K562 (cell line): Measurements from ENCODE around the gene CLASP1. TPM values are rescaled to one million over a fixed set of nuclear protein-coding genes. Genes with fewer than 3 reads are reported as not detected.
A peak's percentile ranks its signal among the peaks of the same experiment; 100 is the strongest.

ENCODE experiments used
- BRCA1 ChIP-seq, 2 experiments: fragments of 450-650 bp in 1 of 2; sonication (generic) in 1 of 2; formaldehyde crosslinking in 1 of 2; IDR thresholded peaks; 2 replicates each; pipeline versions ENCODE4 v1.5.0 to v1.6.1; 2017 to 2020; ENCODE audit warnings: mild to moderate bottlenecking in 1 of 2, missing genetic modification reagents in 1 of 2
- EP300 ChIP-seq: IDR thresholded peaks from 2 replicates; pipeline ENCODE4 v1.6.1; 2012; ENCODE audit warnings: low read length, improper control_type of control experiment
- ERF ChIP-seq: fragments of 450-650 bp; formaldehyde crosslinking; IDR thresholded peaks from 2 replicates; pipeline ENCODE4 v1.4.0; 2020; ENCODE audit warnings: mild to moderate bottlenecking, mixed read lengths
- IRF1 ChIP-seq: sonication (generic); formaldehyde crosslinking; IDR thresholded peaks from 2 replicates; pipeline ENCODE4 v1.8.0; 2022; ENCODE audit warnings: missing genetic modification reagents, mild to moderate bottlenecking, borderline replicate concordance
- JUN ChIP-seq, 2 experiments: sonication (generic) in 1 of 2; formaldehyde crosslinking in 1 of 2; IDR thresholded peaks; 2 replicates each; pipeline versions ENCODE4 v1.6.1 to v1.8.0; 2012 to 2022; ENCODE audit warnings: borderline replicate concordance in 2 of 2, mild to moderate bottlenecking in 2 of 2, improper control_type of control experiment in 1 of 2, low read depth in 1 of 2, low read length in 1 of 2, missing genetic modification reagents in 1 of 2
- MCM7 ChIP-seq, 2 experiments: fragments of 450-650 bp; IDR thresholded peaks; 2 replicates each; pipeline ENCODE4 v1.6.1; 2016 to 2018
- PRMT5 ChIP-seq: sonication (generic); formaldehyde crosslinking; IDR thresholded peaks from 2 replicates; pipeline ENCODE4 v1.5.0; 2020; ENCODE audit warnings: missing genetic modification reagents
- RFX7 ChIP-seq: fragments of 250-450 bp; sonication (Bioruptor Pico); IDR thresholded peaks from 2 replicates; pipeline ENCODE4 v1.5.1; 2021; ENCODE audit warnings: mild to moderate bottlenecking
- RREB1 ChIP-seq: fragments of 250-450 bp; sonication (Bioruptor Pico); IDR thresholded peaks from 2 replicates; pipeline ENCODE4 v1.4.0; 2020
- SMAD4 ChIP-seq: fragments of 250-450 bp; sonication (Bioruptor Pico); conservative IDR thresholded peaks from 2 replicates; pipeline ENCODE4 v1.8.0; 2021; ENCODE audit warnings: inconsistent platforms, mild to moderate bottlenecking, moderate library complexity
- SPI1 ChIP-seq: IDR thresholded peaks from 2 replicates; pipeline ENCODE4 v1.6.1; 2011; ENCODE audit warnings: low read depth, low read length, control low read depth, borderline replicate concordance
- USF1 ChIP-seq: sonication (generic); formaldehyde crosslinking; IDR thresholded peaks from 2 replicates; pipeline ENCODE4 v1.9.0; 2022; ENCODE audit warnings: mild to moderate bottlenecking, missing genetic modification reagents
- ZNF583 ChIP-seq: fragments of 250-450 bp; sonication (Bioruptor Pico); IDR thresholded peaks from 2 replicates; pipeline ENCODE4 v1.4.0; 2020
- ZZZ3 ChIP-seq: fragments of 450-650 bp; IDR thresholded peaks from 2 replicates; pipeline ENCODE4 v1.6.1; 2016; ENCODE audit warnings: antibody characterized with exemption, mild to moderate bottlenecking, moderate library complexity
- polyA plus RNA-seq, 8 experiments: library from polyadenylated mRNA; depleted of rRNA in 4 of 8; stranded (reverse) in 5 of 8; unstranded in 3 of 8; fragments of >200 nt; fragmentation: Nextera tagmentation in 2 of 8; fragmentation: Illumina TruSeq in 1 of 8; extraction: Ambion mirVana in 2 of 8; extraction: Trizol in 1 of 8; gene quantifications; 2 replicates each; pipeline versions ENCODE4 v1.2.1 to v1.2.3, GENCODE V29; 2011 to 2014; ENCODE audit warnings: inconsistent platforms in 1 of 8, missing spikeins in 1 of 8
- total RNA-seq, 7 experiments: library from RNA; depleted of rRNA in 6 of 7; stranded (reverse); fragments of >200 nt in 6 of 7; fragmentation: Illumina TruSeq in 2 of 7; extraction: Trizol in 2 of 7; gene quantifications; 2 replicates each; pipeline versions ENCODE4 v1.2.1 to v1.2.3, GENCODE V29; 2011 to 2021; ENCODE audit warnings: low replicate concordance in 1 of 7
- TF ChIP-seq, protein P1 (sequence below): IDR thresholded peaks from 2 replicates; pipeline ENCODE4 v1.6.1; 2012; ENCODE audit warnings: low read depth, low read length, improper control_type of control experiment, borderline replicate concordance
- TF ChIP-seq, protein P2 (sequence below), 2 experiments: fragments of 450-650 bp; IDR thresholded peaks; 2 replicates each; pipeline ENCODE4 v1.6.1; 2016

Gene CLASP1
- total and polyA plus RNA-seq, 9 of the 15 experiments (the other 6 are each of a cell fraction or from before 2014, with no cell fraction given) = 1.7 to 40.3 (median 20.7) TPM

GRCh38 chr2:121596221-121597080 is 52.8 kb downstream of the CLASP1 start (continued):
- TF ChIP-seq BRCA1 (IDR thresholded peaks at IDR 0.05) (no peak), BRCA1 (CRISPR knock-in tag; IDR thresholded peaks at IDR 0.05) (no peak), EP300 (peak; percentile 96), ZZZ3 (no peak), IRF1 (peak; percentile 39; the same call in 1 of the 2 replicates), JUN (IDR thresholded peaks at IDR 0.05; ENCODE audit: borderline replicate concordance, low read depth, low read length) (peak; percentile 40; the same call in 1 of the 2 replicates), JUN (CRISPR knock-in tag; IDR thresholded peaks at IDR 0.05; ENCODE audit: borderline replicate concordance) (no peak), PRMT5 (CRISPR knock-in tag) (no peak), RFX7 (CRISPR knock-in tag) (no peak), SPI1 (peak; percentile 55), ZNF583 (CRISPR knock-in tag) (no peak), USF1 (CRISPR knock-in tag) (peak; percentile 42; the same call in 1 of the 2 replicates), SMAD4 (CRISPR knock-in tag) (peak; percentile 92), ERF (CRISPR knock-in tag) (no peak), MCM7 (IDR thresholded peaks at IDR 0.05) (no peak), RREB1 (no peak)
- TF ChIP-seq, protein P1, sequence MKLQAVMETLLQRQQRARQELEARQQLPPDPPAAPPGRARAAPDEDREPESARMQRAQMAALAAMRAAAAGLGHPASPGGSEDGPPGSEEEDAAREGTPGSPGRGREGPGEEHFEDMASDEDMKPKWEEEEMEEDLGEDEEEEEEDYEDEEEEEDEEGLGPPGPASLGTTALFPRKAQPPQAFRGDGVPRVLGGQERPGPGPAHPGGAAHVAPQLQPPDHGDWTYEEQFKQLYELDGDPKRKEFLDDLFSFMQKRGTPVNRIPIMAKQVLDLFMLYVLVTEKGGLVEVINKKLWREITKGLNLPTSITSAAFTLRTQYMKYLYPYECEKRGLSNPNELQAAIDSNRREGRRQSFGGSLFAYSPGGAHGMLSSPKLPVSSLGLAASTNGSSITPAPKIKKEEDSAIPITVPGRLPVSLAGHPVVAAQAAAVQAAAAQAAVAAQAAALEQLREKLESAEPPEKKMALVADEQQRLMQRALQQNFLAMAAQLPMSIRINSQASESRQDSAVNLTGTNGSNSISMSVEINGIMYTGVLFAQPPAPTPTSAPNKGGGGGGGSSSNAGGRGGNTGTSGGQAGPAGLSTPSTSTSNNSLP = peak; percentile 96
- TF ChIP-seq, protein P2, sequence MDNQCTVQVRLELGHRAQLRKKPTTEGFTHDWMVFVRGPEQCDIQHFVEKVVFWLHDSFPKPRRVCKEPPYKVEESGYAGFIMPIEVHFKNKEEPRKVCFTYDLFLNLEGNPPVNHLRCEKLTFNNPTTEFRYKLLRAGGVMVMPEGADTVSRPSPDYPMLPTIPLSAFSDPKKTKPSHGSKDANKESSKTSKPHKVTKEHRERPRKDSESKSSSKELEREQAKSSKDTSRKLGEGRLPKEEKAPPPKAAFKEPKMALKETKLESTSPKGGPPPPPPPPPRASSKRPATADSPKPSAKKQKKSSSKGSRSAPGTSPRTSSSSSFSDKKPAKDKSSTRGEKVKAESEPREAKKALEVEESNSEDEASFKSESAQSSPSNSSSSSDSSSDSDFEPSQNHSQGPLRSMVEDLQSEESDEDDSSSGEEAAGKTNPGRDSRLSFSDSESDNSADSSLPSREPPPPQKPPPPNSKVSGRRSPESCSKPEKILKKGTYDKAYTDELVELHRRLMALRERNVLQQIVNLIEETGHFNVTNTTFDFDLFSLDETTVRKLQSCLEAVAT (IDR thresholded peaks at IDR 0.05) = peak; percentile 25 to 56; a peak in 2 of 4 replicates
